HL-60 (cell line): ENCODE data around the gene RTN4RL1.

Source experiments
- DNase-seq, 2 experiments: peaks; one replicate each; pipeline ENCODE4 v3.0.0-alpha.2; 2010 to 2020; ENCODE audit warnings: low read depth in 1 of 2, low spot score in 1 of 2
- H3K27ac ChIP-seq: fragments of 250-450 bp; sonication (Bioruptor Pico); replicated peaks from 2 replicates; pipeline ENCODE4 v1.5.1; 2020; ENCODE audit warnings: mild to moderate bottlenecking, moderate library complexity
- H3K27me3 ChIP-seq: fragments of 250-450 bp; sonication (Bioruptor Pico); 2 replicates; pipeline ENCODE4 v1.5.1; 2021; ENCODE audit warnings: mild to moderate bottlenecking, moderate library complexity; ENCODE audit not compliant: insufficient read depth, poor library complexity, severe bottlenecking
- H3K4me3 ChIP-seq: replicated peaks from 2 replicates; pipeline ENCODE4 v1.5.1; 2011; ENCODE audit warnings: mild to moderate bottlenecking, control low read depth, low read length; ENCODE audit not compliant: insufficient read depth
- GABPA ChIP-seq: IDR thresholded peaks from 2 replicates; pipeline ENCODE4 v1.6.1; 2012; ENCODE audit warnings: low read depth
- POLR2AphosphoS5 ChIP-seq: IDR thresholded peaks from 2 replicates; pipeline ENCODE4 v1.6.1; 2012; ENCODE audit warnings: low read depth
- SPI1 ChIP-seq: IDR thresholded peaks from 2 replicates; pipeline ENCODE4 v1.6.1; 2012; ENCODE audit warnings: low read depth, mild to moderate bottlenecking, borderline replicate concordance
- TF ChIP-seq, protein P1 (sequence below): IDR thresholded peaks from 2 replicates; pipeline ENCODE4 v1.6.1; 2012; ENCODE audit warnings: low read depth; ENCODE audit not compliant: insufficient replicate concordance
- TF ChIP-seq, protein P2 (sequence below): IDR thresholded peaks from one replicate; pipeline ENCODE4 v1.5.1; 2011; ENCODE audit warnings: low read length, control low read depth, inconsistent platforms; ENCODE audit not compliant: insufficient read depth

RTN4RL1 gene

DNA sequence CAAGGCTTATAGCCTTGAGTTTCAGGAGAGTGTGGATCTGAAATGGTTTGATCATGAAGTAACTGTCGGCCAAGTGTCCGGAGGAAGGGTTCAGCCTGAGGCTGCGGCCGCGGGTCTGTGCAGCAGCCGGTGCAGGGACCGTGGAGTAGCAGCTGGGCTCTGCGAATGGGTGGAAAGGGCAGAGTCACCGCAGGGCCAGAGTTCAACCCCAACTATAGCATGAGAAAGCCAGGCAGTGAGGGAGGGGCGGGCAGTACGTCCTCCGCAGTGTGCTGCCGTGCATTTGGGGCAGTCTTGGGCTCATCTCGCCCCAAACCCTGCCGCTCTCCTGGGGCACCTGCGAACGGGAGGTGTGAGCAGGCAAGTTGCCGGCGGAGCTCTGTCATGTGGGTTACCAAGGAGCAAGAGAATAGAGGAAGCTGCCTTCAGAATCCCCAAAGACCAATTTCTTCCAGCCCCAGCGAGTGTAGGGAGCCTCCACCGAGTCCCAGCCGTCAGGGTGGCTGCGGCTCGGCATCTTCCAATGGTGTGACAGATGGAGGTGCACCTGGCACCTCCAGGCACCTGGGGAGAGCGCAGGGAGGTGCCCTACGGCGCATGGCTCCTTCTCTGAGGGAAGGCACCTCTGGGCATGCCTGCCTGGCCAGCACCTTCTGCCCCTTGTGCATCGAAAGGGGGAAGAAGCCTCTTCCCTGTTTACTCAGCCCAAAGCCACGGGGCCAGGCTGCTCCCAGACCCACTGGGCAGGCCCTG is 108.0 kb downstream of the RTN4RL1 start:
- Histone ChIP-seq H3K27me3 (no peaks in the 10 kb centered on the region), H3K27ac (no peak overlapping the region), H3K4me3 (no peak overlapping the region)
- TF ChIP-seq GABPA = no peak
- no peak for TF ChIP-seq POLR2AphosphoS5
- TF ChIP-seq, protein P1, sequence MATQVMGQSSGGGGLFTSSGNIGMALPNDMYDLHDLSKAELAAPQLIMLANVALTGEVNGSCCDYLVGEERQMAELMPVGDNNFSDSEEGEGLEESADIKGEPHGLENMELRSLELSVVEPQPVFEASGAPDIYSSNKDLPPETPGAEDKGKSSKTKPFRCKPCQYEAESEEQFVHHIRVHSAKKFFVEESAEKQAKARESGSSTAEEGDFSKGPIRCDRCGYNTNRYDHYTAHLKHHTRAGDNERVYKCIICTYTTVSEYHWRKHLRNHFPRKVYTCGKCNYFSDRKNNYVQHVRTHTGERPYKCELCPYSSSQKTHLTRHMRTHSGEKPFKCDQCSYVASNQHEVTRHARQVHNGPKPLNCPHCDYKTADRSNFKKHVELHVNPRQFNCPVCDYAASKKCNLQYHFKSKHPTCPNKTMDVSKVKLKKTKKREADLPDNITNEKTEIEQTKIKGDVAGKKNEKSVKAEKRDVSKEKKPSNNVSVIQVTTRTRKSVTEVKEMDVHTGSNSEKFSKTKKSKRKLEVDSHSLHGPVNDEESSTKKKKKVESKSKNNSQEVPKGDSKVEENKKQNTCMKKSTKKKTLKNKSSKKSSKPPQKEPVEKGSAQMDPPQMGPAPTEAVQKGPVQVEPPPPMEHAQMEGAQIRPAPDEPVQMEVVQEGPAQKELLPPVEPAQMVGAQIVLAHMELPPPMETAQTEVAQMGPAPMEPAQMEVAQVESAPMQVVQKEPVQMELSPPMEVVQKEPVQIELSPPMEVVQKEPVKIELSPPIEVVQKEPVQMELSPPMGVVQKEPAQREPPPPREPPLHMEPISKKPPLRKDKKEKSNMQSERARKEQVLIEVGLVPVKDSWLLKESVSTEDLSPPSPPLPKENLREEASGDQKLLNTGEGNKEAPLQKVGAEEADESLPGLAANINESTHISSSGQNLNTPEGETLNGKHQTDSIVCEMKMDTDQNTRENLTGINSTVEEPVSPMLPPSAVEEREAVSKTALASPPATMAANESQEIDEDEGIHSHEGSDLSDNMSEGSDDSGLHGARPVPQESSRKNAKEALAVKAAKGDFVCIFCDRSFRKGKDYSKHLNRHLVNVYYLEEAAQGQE = no peak
- TF ChIP-seq, protein P2, sequence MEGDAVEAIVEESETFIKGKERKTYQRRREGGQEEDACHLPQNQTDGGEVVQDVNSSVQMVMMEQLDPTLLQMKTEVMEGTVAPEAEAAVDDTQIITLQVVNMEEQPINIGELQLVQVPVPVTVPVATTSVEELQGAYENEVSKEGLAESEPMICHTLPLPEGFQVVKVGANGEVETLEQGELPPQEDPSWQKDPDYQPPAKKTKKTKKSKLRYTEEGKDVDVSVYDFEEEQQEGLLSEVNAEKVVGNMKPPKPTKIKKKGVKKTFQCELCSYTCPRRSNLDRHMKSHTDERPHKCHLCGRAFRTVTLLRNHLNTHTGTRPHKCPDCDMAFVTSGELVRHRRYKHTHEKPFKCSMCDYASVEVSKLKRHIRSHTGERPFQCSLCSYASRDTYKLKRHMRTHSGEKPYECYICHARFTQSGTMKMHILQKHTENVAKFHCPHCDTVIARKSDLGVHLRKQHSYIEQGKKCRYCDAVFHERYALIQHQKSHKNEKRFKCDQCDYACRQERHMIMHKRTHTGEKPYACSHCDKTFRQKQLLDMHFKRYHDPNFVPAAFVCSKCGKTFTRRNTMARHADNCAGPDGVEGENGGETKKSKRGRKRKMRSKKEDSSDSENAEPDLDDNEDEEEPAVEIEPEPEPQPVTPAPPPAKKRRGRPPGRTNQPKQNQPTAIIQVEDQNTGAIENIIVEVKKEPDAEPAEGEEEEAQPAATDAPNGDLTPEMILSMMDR = no peak
- TF ChIP-seq SPI1 = no peak
- no peak for DNase-seq

DNA sequence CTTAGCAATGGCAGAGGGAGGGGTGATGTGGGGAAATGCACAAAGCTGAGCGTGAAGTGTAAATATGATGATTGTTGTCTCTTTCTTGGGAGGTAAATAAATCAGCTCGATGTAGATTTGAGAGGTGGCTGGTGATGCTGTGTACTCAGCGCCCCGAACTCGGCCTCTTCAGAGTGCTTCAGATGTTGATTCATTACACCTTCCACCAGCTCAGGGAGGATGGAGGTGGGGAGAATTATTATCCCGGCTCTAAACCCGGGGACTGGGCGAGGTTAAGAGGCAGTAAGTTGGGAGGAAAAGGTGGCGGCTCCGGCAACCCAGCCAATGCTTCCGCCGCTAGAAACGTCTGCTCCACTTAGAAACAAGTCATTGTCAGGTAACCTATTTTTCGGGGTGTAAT is 108.8 kb downstream of the RTN4RL1 start:
- Histone ChIP-seq H3K27ac (no peak overlapping the region), H3K27me3 (no peaks in the 10 kb centered on the region), H3K4me3 (no peak overlapping the region)
- no peak for DNase-seq
- TF ChIP-seq, protein P1 = no peak
- TF ChIP-seq GABPA (no peak), SPI1 (no peak)

- H3K4me3 ChIP-seq = no peak overlapping the region
- no peaks in the 10 kb centered on the region for H3K27me3 ChIP-seq
- no peak overlapping the region for H3K27ac ChIP-seq
- peak in 1 of 2 experiments; percentile 2 for DNase-seq
- TF ChIP-seq, protein P1 = no peak
- peak; percentile 83 for TF ChIP-seq SPI1
- TF ChIP-seq, protein P2 = no peak
Measured at GRCh38 chr17:1915889-1916288, 109.2 kb downstream of the RTN4RL1 start.
